CD4-positive, alpha-beta memory T cell (primary cell): ENCODE data around the gene SELENON. TPM values are rescaled to one million over a fixed set of nuclear protein-coding genes. Genes with fewer than 3 reads are reported as not detected.

Experiments used
- CTCF ChIA-PET: fragments of 350-600 bp; sonication (Branson Sonifier 250); formaldehyde crosslinking; loops from one replicate; lab custom pipeline; 2021; ENCODE audit warnings: inconsistent platforms; ENCODE audit not compliant: partially characterized antibody; lab: Charles Lee
- POLR2A ChIA-PET: fragments of 350-600 bp; sonication (Branson Sonifier 250); formaldehyde crosslinking; loops from one replicate; lab custom pipeline; 2021; ENCODE audit not compliant: partially characterized antibody; lab: Charles Lee
- DNase-seq, 5 donors: peaks; one replicate each; pipeline versions ENCODE4 v3.0.0 to v3.0.0-alpha.2; 2020 to 2022; ENCODE audit warnings: mixed read lengths in 1 of 5
- H3K27ac ChIP-seq: one replicate; pipeline ENCODE4 v1.7.0; 2013; ENCODE audit warnings: low read depth, low read length
- H3K27me3 ChIP-seq: 2 replicates; pipeline ENCODE4 v1.7.0; 2013; ENCODE audit warnings: mild to moderate bottlenecking, low read length, moderate library complexity; ENCODE audit not compliant: insufficient read depth
- H3K36me3 ChIP-seq: 2 replicates; pipeline ENCODE4 v1.7.0; 2013; ENCODE audit warnings: mild to moderate bottlenecking, low read length, moderate library complexity; ENCODE audit not compliant: insufficient read depth
- H3K4me1 ChIP-seq: 2 replicates; pipeline ENCODE4 v1.7.0; 2013; ENCODE audit warnings: mild to moderate bottlenecking, low read length, moderate library complexity; ENCODE audit not compliant: insufficient read depth
- H3K4me3 ChIP-seq, 2 donors: one replicate each; pipeline ENCODE4 v1.7.0; 2013; ENCODE audit warnings: low read length in 2 of 2, mild to moderate bottlenecking in 1 of 2
- H3K9me3 ChIP-seq, 2 donors: one replicate each; pipeline ENCODE4 v1.7.0; 2013; ENCODE audit warnings: low read length in 2 of 2, control low read depth in 1 of 2; ENCODE audit not compliant: control insufficient read depth in 1 of 2
- H3K27ac Mint-ChIP-seq, 7 donors: one replicate each; pipeline ENCODE4 v1.8.0; 2020 to 2021; ENCODE audit warnings: mixed read lengths in 7 of 7, mild to moderate bottlenecking in 6 of 7, inconsistent platforms in 3 of 7, moderate library complexity in 3 of 7
- H3K27me3 Mint-ChIP-seq, 2 donors: one replicate each; pipeline ENCODE4 v1.8.0; 2020 to 2021; ENCODE audit warnings: mixed read lengths in 2 of 2
- H3K36me3 Mint-ChIP-seq, 2 donors: one replicate each; pipeline ENCODE4 v1.8.0; 2020 to 2021; ENCODE audit warnings: mixed read lengths in 2 of 2, inconsistent platforms in 1 of 2, mild to moderate bottlenecking in 1 of 2
- H3K4me1 Mint-ChIP-seq, 4 donors: one replicate each; pipeline ENCODE4 v1.8.0; 2020 to 2021; ENCODE audit warnings: mixed read lengths in 4 of 4, mild to moderate bottlenecking in 1 of 4
- H3K4me3 Mint-ChIP-seq, 8 donors: one replicate each; pipeline ENCODE4 v1.8.0; 2020 to 2021; ENCODE audit warnings: mixed read lengths in 8 of 8, mild to moderate bottlenecking in 7 of 8, moderate library complexity in 6 of 8, inconsistent platforms in 3 of 8
- H3K9me3 Mint-ChIP-seq, 8 donors: one replicate each; pipeline ENCODE4 v1.8.0; 2020 to 2021; ENCODE audit warnings: mixed read lengths in 8 of 8, mild to moderate bottlenecking in 5 of 8, inconsistent platforms in 3 of 8, moderate library complexity in 1 of 8
- intact Hi-C: fragments of 100-400 bp; cut with micrococcal nuclease; formaldehyde crosslinking; loops from one replicate; pipeline ENCODE4 v1.15.1; 2023
- polyA plus RNA-seq, 2 donors: library from polyadenylated mRNA; unstranded; fragments of 300-500 nt; fragmentation: Illumina TruSeq; gene quantifications; one replicate each; pipeline ENCODE4 v1.2.3, GENCODE V29; 2021
- total RNA-seq, 2 experiments: library from RNA; stranded (reverse); gene quantifications; one replicate each; pipeline ENCODE4 v1.2.3, GENCODE V29; 2021

The SELENON gene
- total and polyA plus RNA-seq, 4 experiments from 2014 or later = 0.65 to 26.2 (median 15.6) TPM

DNA sequence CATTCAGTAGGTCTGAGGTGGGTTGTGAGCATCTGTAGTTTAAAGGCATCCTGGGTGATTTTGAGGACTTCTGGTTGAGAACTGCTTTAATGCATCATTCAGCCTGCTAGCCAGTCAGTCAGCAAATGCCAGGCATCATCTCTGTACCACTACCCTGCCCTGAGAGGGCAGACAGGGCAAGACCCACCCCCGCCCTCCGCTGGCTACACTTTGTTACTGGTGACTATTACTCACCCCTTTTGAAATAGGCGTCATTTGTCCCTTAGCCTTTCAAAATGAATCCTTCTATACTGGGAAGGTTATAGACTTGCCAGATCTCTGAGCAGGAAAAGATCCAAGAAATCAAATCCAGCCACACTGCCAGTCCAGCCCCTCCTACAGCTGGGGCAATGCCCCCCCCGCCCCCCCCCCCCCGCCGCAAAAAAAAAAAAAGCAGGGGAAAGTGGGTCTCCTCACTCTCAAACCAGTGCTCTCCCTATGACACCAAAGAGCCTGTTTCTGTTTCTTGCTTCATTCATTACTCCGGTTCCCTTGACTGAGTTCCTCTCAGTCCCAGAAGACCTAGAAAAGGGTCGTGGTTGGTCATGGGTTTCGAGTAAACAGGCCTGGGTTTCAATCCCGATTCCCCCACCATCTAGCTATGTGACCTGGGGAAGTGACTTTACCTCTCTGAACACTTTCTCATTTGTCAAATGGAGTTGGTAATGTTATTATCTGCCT, 4.4 kb downstream of the SELENON start:
- H3K9me3 Mint-ChIP-seq = peaks cover 0 to 3% (median 0%) of the 10 kb centered on the region in 8 donors
- H3K36me3 Mint-ChIP-seq = peaks cover 20 to 24% of the 10 kb centered on the region in 2 donors
- H3K9me3 ChIP-seq = no peaks in the 10 kb centered on the region
- peaks cover 42% of the 10 kb centered on the region for H3K4me1 ChIP-seq
- peaks cover 5% of the 10 kb centered on the region for H3K36me3 ChIP-seq
- no peak overlapping the region for H3K27ac ChIP-seq
- no peaks in the 10 kb centered on the region for H3K27me3 Mint-ChIP-seq
- intact Hi-C loops = no loop called here
- no peak for DNase-seq
- POLR2A ChIA-PET = interaction anchor here (1.2 to 1.3 kb wide), 2 partner anchors 16 to 266 kb away, joined by 4 read pairs; partner anchors contain the start of gene MTFR1L
- no peaks in the 10 kb centered on the region for H3K27me3 ChIP-seq
- CTCF ChIA-PET = interaction anchor here (1.5 to 13.3 kb wide), 3 partner anchors 8 to 196 kb away, joined by 3 to 218 read pairs (median 6); no protein-coding TSS in a partner anchor
- H3K4me3 Mint-ChIP-seq = peak overlapping the region in 1 of 8 donors; percentile 34
- H3K4me1 Mint-ChIP-seq = peaks cover 25 to 50% (median 37%) of the 10 kb centered on the region in 4 donors
- no peak overlapping the region for H3K4me3 ChIP-seq
- peak overlapping the region in 3 of 7 donors; percentile 23 to 30 (median 27) for H3K27ac Mint-ChIP-seq

DNA sequence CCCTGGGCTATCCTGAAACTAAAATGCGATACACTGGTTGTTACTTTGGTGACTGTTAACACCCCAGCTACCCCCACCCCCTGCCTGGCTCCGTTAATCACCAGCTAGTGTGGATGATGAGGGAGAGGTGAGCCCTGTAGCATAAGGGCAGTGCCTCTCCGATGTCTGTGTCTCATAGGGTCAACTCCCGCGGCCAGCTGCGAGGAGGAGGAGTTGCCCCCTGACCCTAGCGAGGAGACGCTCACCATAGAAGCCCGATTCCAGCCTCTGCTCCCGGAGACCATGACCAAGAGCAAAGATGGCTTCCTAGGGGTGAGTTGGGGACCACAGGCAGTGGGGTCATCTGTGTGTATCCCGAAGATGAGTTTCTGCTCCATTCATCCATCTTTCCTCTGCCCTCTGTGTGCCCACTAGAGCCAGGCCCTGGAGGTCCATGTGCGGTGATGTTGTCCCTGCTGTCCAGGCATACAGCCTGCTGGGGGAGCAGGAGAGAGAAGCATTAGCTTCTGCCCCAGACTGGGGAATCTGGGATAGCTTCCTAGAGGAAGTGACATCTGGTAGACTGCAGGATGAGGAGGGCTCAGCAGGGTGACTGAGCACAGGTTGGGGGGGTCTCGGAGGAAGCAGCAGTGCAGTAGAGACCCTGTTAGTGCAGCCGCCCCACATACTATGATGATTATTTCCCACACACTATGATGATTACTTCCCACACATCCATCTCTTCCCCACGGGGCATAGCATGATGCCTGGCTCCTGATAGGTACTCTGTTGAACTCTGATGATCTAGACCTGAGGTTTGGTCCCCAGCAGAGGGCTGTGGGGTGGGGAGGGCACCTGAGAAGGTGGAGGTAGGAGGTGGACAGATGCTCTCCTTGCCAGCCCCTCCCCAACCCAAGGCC, 5.2 kb downstream of the SELENON start:
- Histone ChIP-seq H3K4me1 (peaks cover 39% of the 10 kb centered on the region), H3K27ac (no peak overlapping the region), H3K36me3 (peaks cover 5% of the 10 kb centered on the region), H3K27me3 (no peaks in the 10 kb centered on the region), H3K9me3 (no peaks in the 10 kb centered on the region), H3K4me3 (no peak overlapping the region)
- no peaks in the 10 kb centered on the region for H3K27me3 Mint-ChIP-seq
- H3K9me3 Mint-ChIP-seq = peaks cover 0 to 3% (median 0%) of the 10 kb centered on the region in 8 donors
- H3K27ac Mint-ChIP-seq = peak overlapping the region in 3 of 7 donors; percentile 23 to 56 (median 27)
- H3K4me3 Mint-ChIP-seq = peak overlapping the region in 1 of 8 donors; percentile 34
- H3K4me1 Mint-ChIP-seq = peaks cover 23 to 47% (median 34%) of the 10 kb centered on the region in 4 donors
- ChIA-PET POLR2A (interaction anchor here (1.3 kb wide), 1 partner anchor 15 kb away, joined by 4 read pairs; the partner anchor contains the start of gene MTFR1L), CTCF (interaction anchor here (1.5 to 1.8 kb wide), 2 partner anchors 9 to 197 kb away, joined by 3 to 6 read pairs; no protein-coding TSS in a partner anchor)
- intact Hi-C loops = no loop called here
- no peak for DNase-seq
- peaks cover 20 to 24% of the 10 kb centered on the region in 2 donors for H3K36me3 Mint-ChIP-seq

DNA sequence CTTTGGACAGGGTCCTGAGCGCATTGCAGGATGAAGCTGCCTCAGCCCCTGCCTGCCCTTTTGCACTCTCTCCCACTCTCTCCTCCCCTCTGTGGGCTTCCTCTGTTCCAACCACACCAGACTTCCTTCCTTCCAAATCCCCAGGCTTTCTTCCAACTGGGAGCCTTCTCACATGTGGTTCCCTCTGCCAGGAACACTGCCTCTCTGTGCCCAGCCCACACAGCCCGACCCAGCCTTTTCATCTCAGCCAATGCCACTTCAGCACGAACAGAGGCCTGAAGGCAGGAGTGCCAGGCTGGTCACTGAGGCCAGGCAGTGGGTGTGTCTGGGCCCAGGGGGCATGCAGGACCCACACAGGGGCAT, 5.9 kb downstream of the SELENON start:
- H3K4me3 ChIP-seq = no peak overlapping the region
- CTCF ChIA-PET = interaction anchor here (1.8 kb wide), 1 partner anchor 197 kb away, joined by 6 read pairs; no protein-coding TSS in a partner anchor
- peak overlapping the region in 1 of 7 donors; percentile 79 for H3K27ac Mint-ChIP-seq
- H3K4me1 ChIP-seq = peaks cover 35% of the 10 kb centered on the region
- H3K27me3 Mint-ChIP-seq = no peaks in the 10 kb centered on the region
- H3K27me3 ChIP-seq = no peaks in the 10 kb centered on the region
- H3K36me3 ChIP-seq = peaks cover 5% of the 10 kb centered on the region
- POLR2A ChIA-PET = no interaction called here
- peaks cover 19 to 48% (median 29%) of the 10 kb centered on the region in 4 donors for H3K4me1 Mint-ChIP-seq
- no peaks in the 10 kb centered on the region for H3K9me3 ChIP-seq
- intact Hi-C loops = no loop called here
- no peak for DNase-seq
- no peak overlapping the region for H3K27ac ChIP-seq
- H3K9me3 Mint-ChIP-seq = peaks cover 0 to 5% (median 0%) of the 10 kb centered on the region in 8 donors
- H3K36me3 Mint-ChIP-seq = peaks cover 20 to 24% of the 10 kb centered on the region in 2 donors
- no peak overlapping the region for H3K4me3 Mint-ChIP-seq

DNA sequence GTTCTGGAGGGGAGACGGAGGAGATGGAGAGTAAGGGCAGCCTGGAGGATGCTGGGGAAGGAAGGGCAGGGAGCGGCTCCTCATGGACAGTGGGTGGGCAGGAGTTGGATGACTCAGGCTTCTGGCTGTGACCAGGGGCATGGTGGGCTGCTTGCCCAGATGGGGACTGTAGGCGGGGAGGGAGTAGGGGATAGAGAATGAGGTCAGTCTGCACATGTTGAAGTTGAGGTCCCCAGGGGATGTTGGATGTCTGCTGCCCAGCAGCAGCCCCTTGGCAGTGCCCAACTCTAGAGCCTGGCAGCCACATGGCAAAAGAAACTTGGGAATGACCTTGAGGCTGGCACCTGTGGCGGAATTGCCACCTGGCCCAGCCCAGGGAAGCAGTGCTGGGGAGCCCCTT, 6.4 kb downstream of the SELENON start:
- Histone ChIP-seq H3K4me3 (no peak overlapping the region), H3K36me3 (peaks cover 5% of the 10 kb centered on the region), H3K9me3 (no peaks in the 10 kb centered on the region), H3K27ac (no peak overlapping the region), H3K4me1 (peaks cover 34% of the 10 kb centered on the region), H3K27me3 (no peaks in the 10 kb centered on the region)
- ChIA-PET CTCF (interaction anchor here (7.0 kb wide), 1 partner anchor 197 kb away, joined by 110 read pairs; no protein-coding TSS in a partner anchor), POLR2A (interaction anchor here (5.2 kb wide), 1 partner anchor 13 kb away, joined by 18 read pairs; the partner anchor contains the start of gene MTFR1L)
- H3K4me1 Mint-ChIP-seq = peaks cover 21 to 44% (median 26%) of the 10 kb centered on the region in 4 donors
- intact Hi-C loops = no loop called here
- peaks cover 20 to 24% of the 10 kb centered on the region in 2 donors for H3K36me3 Mint-ChIP-seq
- DNase-seq = no peak
- peaks cover 0 to 5% (median 0%) of the 10 kb centered on the region in 8 donors for H3K9me3 Mint-ChIP-seq
- no peaks in the 10 kb centered on the region for H3K27me3 Mint-ChIP-seq
- H3K4me3 Mint-ChIP-seq = peak overlapping the region in 1 of 8 donors; percentile 53
- H3K27ac Mint-ChIP-seq = peak overlapping the region in 2 of 7 donors; percentile 37 to 78

DNA sequence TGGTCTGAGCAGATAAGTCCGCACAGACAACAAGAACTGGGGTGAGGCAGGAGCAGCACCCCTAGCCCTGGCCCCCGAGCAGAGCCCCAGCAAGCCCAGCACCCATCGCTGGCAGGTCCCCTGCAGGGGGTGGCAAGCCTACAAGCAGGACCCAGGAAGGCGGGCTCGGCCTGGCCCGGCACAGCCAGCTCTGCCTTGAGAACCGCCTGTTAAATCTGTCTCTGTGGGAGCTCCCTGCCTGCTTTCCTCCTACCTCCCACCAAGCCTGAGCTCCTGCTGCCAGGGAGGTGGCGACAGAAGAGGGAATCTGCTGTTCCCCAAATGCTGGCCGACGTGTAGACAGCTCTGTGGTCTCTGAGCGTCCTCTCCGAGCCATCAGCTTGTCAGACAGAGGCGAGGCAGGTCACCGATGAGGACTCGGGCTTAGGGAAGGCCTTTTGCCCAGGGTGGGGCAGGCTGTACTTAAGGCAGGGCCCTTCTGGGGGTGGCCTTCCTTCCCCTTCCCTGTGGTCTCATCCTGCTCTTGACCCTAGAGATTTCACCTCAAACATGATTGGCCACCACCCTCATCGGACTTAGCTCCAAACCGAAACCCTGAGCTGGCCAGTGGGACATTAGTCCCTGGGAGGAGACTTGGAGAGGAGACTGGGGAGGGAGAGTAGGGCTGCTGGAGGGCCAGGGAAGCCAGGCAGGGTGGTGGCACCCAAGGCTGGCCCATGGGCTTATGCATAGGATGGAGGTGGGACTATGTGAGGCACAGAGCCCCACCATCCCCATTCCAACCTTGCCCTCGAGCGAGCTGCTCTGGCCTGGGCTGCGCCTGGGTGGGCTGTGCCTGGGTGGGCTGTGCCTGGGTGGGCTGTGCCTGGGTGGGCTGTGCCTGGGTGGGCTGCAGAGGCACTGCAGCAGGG, 7.7 kb downstream of the SELENON start:
- Histone ChIP-seq H3K36me3 (peaks cover 5% of the 10 kb centered on the region), H3K27me3 (no peaks in the 10 kb centered on the region), H3K4me3 (no peak overlapping the region), H3K27ac (no peak overlapping the region), H3K9me3 (no peaks in the 10 kb centered on the region), H3K4me1 (peaks cover 21% of the 10 kb centered on the region)
- CTCF ChIA-PET = interaction anchor here (0.7 to 7.0 kb wide), 9 partner anchors 10 to 303 kb away, joined by 3 to 110 read pairs (median 6); no protein-coding TSS in a partner anchor
- H3K27me3 Mint-ChIP-seq = no peaks in the 10 kb centered on the region
- peaks cover 20 to 24% of the 10 kb centered on the region in 2 donors for H3K36me3 Mint-ChIP-seq
- intact Hi-C loops = no loop called here
- DNase-seq = no peak
- peak overlapping the region in 1 of 7 donors; percentile 29 for H3K27ac Mint-ChIP-seq
- POLR2A ChIA-PET = interaction anchor here (0.7 to 5.2 kb wide), 3 partner anchors 12 to 302 kb away, joined by 3 to 18 read pairs (median 4); partner anchors contain the start of gene MTFR1L
- H3K4me3 Mint-ChIP-seq = no peak overlapping the region
- H3K9me3 Mint-ChIP-seq = peaks cover 0 to 4% (median 0%) of the 10 kb centered on the region in 8 donors
- peaks cover 12 to 31% (median 15%) of the 10 kb centered on the region in 4 donors for H3K4me1 Mint-ChIP-seq
